ENCODE data around the gene CASD1. TPM values are rescaled to one million over a fixed set of nuclear protein-coding genes. Genes with fewer than 3 reads are reported as not detected.

Gene CASD1
- total and polyA plus RNA-seq, 2 of the 4 experiments (the other 2 are of a cell fraction): 4.0 to 4.5 TPM

GRCh38 chr7:94509887-94510581 lies 425 bp downstream of the CASD1 start (continued):
- no peak for TF ChIP-seq USF2 (IDR thresholded peaks at IDR 0.05; ENCODE audit: low read depth, low read length)
- TF ChIP-seq MXI1 (IDR thresholded peaks at IDR 0.05; ENCODE audit: borderline replicate concordance, low read depth, low read length): no peak; the same call in 1 of the 2 replicates
